Neutrophil (primary cell): Measurements from ENCODE around the gene FAM124A.

ENCODE experiments used
- H3K27ac ChIP-seq: fragments of 200-600 bp; sonication (generic); 2 replicates; pipeline ENCODE4 v1.5.1; 2016; ENCODE audit warnings: mild to moderate bottlenecking, moderate library complexity
- H3K27me3 ChIP-seq: fragments of 200-600 bp; sonication (generic); 2 replicates; pipeline ENCODE4 v1.6.0; 2016; ENCODE audit warnings: mild to moderate bottlenecking
- H3K36me3 ChIP-seq: fragments of 200-600 bp; sonication (generic); 2 replicates; pipeline ENCODE4 v1.5.1; 2017
- H3K4me1 ChIP-seq, 2 experiments: fragments of 200-600 bp in 1 of 2; sonication (generic) in 1 of 2; 1 replicate in 1 of 2; 2 replicates in 1 of 2; pipeline versions ENCODE4 v1.5.1 to v1.6.1; 2013 to 2016; ENCODE audit warnings: low read depth in 1 of 2, low read length in 1 of 2, mild to moderate bottlenecking in 1 of 2, moderate library complexity in 1 of 2; ENCODE audit not compliant: control insufficient read depth in 1 of 2, insufficient read depth in 1 of 2
- H3K4me3 ChIP-seq, 2 experiments: fragments of 200-600 bp in 1 of 2; sonication (generic) in 1 of 2; 1 replicate in 1 of 2; 2 replicates in 1 of 2; pipeline ENCODE4 v1.5.1; 2013 to 2016; ENCODE audit warnings: low read depth in 1 of 2, low read length in 1 of 2, mild to moderate bottlenecking in 1 of 2, moderate library complexity in 1 of 2
- H3K9me3 ChIP-seq: fragments of 200-600 bp; sonication (generic); 2 replicates; pipeline ENCODE4 v1.5.1; 2016
- TF ChIP-seq, protein P1 (sequence below): fragments of 200-600 bp; sonication (generic); IDR thresholded peaks from 2 replicates; pipeline ENCODE4 v1.5.1; 2016; ENCODE audit warnings: antibody characterized with exemption

Gene FAM124A

DNA sequence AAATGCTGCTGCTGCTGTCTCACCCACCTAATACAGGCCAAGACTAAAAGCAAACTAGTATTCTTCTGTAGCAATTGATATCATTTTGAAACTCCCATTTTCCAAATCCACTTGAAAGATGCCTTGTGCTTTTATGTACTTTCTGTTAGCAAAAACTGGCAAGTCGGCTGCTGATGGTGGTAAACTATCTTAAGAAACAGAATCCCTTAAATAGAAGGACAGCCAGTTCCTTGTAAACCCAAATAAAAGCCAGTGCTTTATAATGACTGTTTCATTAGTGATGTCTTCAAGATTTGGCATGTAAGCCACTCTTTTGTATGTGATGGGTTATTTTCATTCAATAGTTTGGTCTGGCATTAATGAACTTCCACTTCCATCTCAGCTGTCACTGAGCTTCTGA, 5.2 kb downstream of the FAM124A start:
- peaks cover 78% of the 10 kb centered on the region for H3K27me3 ChIP-seq
- no peak overlapping the region for H3K27ac ChIP-seq
- H3K36me3 ChIP-seq: no peaks in the 10 kb centered on the region
- H3K9me3 ChIP-seq: no peaks in the 10 kb centered on the region
- no peak overlapping the region for H3K4me3 ChIP-seq
- H3K4me1 ChIP-seq: peaks cover 4 to 5% of the 10 kb centered on the region in 2 experiments
- TF ChIP-seq, protein P1, sequence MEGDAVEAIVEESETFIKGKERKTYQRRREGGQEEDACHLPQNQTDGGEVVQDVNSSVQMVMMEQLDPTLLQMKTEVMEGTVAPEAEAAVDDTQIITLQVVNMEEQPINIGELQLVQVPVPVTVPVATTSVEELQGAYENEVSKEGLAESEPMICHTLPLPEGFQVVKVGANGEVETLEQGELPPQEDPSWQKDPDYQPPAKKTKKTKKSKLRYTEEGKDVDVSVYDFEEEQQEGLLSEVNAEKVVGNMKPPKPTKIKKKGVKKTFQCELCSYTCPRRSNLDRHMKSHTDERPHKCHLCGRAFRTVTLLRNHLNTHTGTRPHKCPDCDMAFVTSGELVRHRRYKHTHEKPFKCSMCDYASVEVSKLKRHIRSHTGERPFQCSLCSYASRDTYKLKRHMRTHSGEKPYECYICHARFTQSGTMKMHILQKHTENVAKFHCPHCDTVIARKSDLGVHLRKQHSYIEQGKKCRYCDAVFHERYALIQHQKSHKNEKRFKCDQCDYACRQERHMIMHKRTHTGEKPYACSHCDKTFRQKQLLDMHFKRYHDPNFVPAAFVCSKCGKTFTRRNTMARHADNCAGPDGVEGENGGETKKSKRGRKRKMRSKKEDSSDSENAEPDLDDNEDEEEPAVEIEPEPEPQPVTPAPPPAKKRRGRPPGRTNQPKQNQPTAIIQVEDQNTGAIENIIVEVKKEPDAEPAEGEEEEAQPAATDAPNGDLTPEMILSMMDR: no peak

DNA sequence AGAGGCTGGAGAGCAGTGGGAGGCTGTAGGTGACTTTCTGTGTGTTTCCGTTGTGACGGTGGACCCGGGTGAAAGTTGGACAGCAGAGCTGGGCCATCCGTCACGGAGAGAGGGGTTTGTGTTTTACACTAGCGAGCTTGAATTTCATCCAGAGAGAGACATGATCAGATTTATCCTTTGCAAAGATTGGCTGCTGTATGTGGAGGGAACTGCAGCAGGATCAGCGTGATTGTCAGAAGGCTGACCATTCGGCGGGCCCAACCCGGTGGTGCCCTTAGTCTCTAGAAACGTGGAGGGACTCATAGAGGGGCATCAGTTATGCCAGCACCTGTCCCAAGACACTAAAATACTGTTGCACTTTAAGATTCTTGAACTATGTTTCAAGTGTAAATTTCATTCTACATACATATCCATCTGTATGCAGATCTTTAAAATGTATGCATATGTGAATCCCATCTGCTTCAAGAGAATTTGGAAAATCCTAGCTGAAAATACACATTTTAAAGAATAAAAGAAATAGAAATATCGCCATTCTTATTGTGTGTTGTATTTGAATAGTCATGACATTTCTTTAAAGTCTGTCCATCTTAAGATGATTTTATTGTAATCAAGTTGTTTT, 7.0 kb downstream of the FAM124A start:
- TF ChIP-seq, protein P1: no peak
- H3K4me3 ChIP-seq: no peak overlapping the region
- H3K4me1 ChIP-seq: no peaks in the 10 kb centered on the region
- H3K27ac ChIP-seq: no peak overlapping the region
- H3K9me3 ChIP-seq: no peaks in the 10 kb centered on the region
- peaks cover 61% of the 10 kb centered on the region for H3K27me3 ChIP-seq
- no peaks in the 10 kb centered on the region for H3K36me3 ChIP-seq

DNA sequence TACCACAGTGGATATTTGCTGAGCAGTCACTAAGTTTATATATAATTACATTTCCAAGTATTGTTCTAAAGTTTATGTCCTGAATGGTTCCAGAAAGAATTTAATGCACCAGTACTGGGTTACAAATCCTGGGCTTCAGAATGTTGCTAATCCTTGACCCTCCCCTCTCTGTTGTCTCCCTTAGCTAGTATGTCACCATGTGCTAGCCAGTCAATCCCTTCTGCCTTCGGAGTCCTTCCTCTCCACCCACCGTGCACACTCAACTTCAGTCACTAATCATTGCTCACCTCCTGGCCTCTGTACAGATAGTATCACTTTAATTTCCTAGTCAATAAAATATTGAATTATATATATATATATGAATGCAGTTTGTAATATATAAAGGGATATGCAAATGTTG, 7.5 kb downstream of the FAM124A start:
- Histone ChIP-seq H3K27me3 (peaks cover 55% of the 10 kb centered on the region), H3K4me1 (no peaks in the 10 kb centered on the region), H3K9me3 (no peaks in the 10 kb centered on the region), H3K36me3 (no peaks in the 10 kb centered on the region), H3K4me3 (no peak overlapping the region), H3K27ac (no peak overlapping the region)
- TF ChIP-seq, protein P1: no peak

DNA sequence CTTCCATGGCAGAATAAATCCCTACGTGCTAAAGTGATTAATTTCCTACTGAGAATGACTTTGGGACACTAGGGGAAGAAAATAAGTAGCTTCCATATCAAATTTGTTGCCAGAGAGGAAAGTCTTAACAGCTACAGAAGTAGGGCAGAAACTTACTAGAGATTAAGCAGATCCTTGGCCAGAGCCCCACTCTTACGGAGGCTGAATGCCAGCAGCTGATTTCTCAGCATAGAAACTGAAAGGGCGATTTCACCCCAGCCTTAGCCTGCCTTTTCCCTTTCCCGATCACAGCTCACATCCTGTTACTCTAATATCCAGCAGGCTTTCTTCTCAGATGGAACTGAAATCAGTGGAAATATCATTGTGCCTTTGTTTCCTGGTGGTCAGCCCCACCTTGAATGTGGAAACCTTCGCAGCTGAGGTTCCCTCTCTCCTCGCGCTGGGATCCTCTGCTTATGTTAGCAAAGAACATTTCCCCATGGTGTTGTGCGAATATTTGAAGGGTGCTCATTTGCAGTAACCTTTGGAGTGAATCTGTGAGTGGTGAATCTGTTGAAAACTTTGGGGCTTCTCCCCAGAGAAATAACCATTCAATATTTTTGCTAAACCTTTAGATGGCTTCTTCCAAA, 8.4 kb downstream of the FAM124A start:
- peaks cover 47% of the 10 kb centered on the region for H3K27me3 ChIP-seq
- H3K36me3 ChIP-seq: no peaks in the 10 kb centered on the region
- H3K27ac ChIP-seq: no peak overlapping the region
- no peaks in the 10 kb centered on the region for H3K4me1 ChIP-seq
- H3K9me3 ChIP-seq: no peaks in the 10 kb centered on the region
- no peak overlapping the region for H3K4me3 ChIP-seq
- TF ChIP-seq, protein P1: no peak

DNA sequence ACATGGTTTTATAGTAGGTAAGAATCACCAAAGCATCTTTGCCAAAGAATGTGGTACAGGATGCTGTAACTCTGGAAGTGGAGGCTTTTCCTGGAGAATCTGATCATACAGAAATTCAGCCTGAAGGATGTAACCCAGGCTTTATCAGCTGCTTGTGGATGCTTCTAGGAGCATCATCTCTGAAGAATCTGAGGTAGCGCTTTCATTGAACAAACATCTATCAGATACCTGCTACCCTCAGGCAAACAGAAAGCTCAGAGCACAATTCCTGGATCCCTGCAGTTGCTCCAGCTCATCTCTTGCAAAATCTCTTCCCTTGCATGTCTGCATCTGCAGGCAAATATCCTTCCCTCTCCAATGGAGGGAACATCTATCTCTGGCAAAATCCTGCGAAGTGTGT, 9.3 kb downstream of the FAM124A start:
- Histone ChIP-seq H3K27me3 (peaks cover 41% of the 10 kb centered on the region), H3K9me3 (no peaks in the 10 kb centered on the region), H3K36me3 (no peaks in the 10 kb centered on the region), H3K4me1 (no peaks in the 10 kb centered on the region), H3K4me3 (no peak overlapping the region), H3K27ac (no peak overlapping the region)
- TF ChIP-seq, protein P1: no peak
